HG03159 (cell line): ENCODE measurements around the gene HDAC3.

ENCODE experiments used
- ATAC-seq: cut with Tn5 transposase; IDR thresholded peaks from one replicate; pipeline ENCODE4 v1.9.1; 2021; ENCODE audit warnings: mild to moderate bottlenecking, moderate library complexity; ENCODE audit not compliant: unreplicated experiment

HDAC3 gene

GRCh38 chr5:141636413-141637122 lies at the start of gene HDAC3, which contains the start of gene RELL2:
HDAC3 (minus strand) TSS chr5:141636849; CDS start chr5:141636790, 59 bp downstream.
RELL2 (plus strand) TSS chr5:141636997; CDS start chr5:141638226, 1,229 bp downstream.
- peak; percentile 75 for ATAC-seq

GRCh38 chr5:141685591-141685990 lies 48.9 kb upstream of the HDAC3 start:
- ATAC-seq = no peak

GRCh38 chr5:141683596-141684141 lies 47.0 kb upstream of the HDAC3 start:
- ATAC-seq = no peak

- no peak for ATAC-seq
Measured at GRCh38 chr5:141681695-141682641, 45.3 kb upstream of the HDAC3 start, which contains the start of gene ARAP3. ARAP3 (minus strand) TSS chr5:141682230; CDS start chr5:141680486, 1,744 bp downstream.

GRCh38 chr5:141681295-141681694 lies 44.6 kb upstream of the HDAC3 start:
- ATAC-seq = no peak

GRCh38 chr5:141680751-141681201 lies 44.1 kb upstream of the HDAC3 start:
- ATAC-seq = no peak

GRCh38 chr5:141680178-141680577 lies 43.5 kb upstream of the HDAC3 start:
- ATAC-seq = no peak

- no peak for ATAC-seq
Measured at GRCh38 chr5:141677415-141677814, 40.8 kb upstream of the HDAC3 start.

GRCh38 chr5:141675672-141676071 lies 39.0 kb upstream of the HDAC3 start:
- no peak for ATAC-seq

GRCh38 chr5:141674747-141675146 lies 38.1 kb upstream of the HDAC3 start:
- no peak for ATAC-seq

GRCh38 chr5:141672841-141673813 lies 36.5 kb upstream of the HDAC3 start:
- ATAC-seq = no peak

GRCh38 chr5:141672071-141672840 lies 35.6 kb upstream of the HDAC3 start:
- no peak for ATAC-seq

GRCh38 chr5:141669520-141669919 lies 32.9 kb upstream of the HDAC3 start:
- ATAC-seq = no peak

GRCh38 chr5:141668601-141669265 lies 32.1 kb upstream of the HDAC3 start:
- no peak for ATAC-seq

GRCh38 chr5:141665995-141666940 lies 29.6 kb upstream of the HDAC3 start:
- ATAC-seq = no peak

GRCh38 chr5:141664733-141665461 lies 28.2 kb upstream of the HDAC3 start:
- ATAC-seq = peak; percentile 91

- ATAC-seq = no peak
Measured at GRCh38 chr5:141663506-141663905, 26.9 kb upstream of the HDAC3 start.
